K562 (cell line): Measurements from ENCODE around the gene TSPYL4. TPM values are rescaled to one million over a fixed set of nuclear protein-coding genes. Genes with fewer than 3 reads are reported as not detected.

Source experiments
- CCNT2 ChIP-seq: IDR thresholded peaks from 2 replicates; pipeline ENCODE4 v1.6.1; 2011; ENCODE audit warnings: borderline replicate concordance, low read depth, mild to moderate bottlenecking, moderate library complexity, mixed read lengths, low read length; ENCODE audit not compliant: insufficient read length; ENCODE audit errors: extremely low read depth
- CEBPZ ChIP-seq: fragments of 150-350 bp; IDR thresholded peaks from 2 replicates; pipeline ENCODE4 v1.6.1; 2014; ENCODE audit warnings: low read depth, mild to moderate bottlenecking, low read length, borderline replicate concordance
- E2F6 ChIP-seq, 2 experiments: IDR thresholded peaks; 2 replicates each; pipeline ENCODE4 v1.6.1; 2011; ENCODE audit warnings: borderline replicate concordance in 1 of 2, control low read depth in 1 of 2, low read depth in 1 of 2, low read length in 1 of 2, mild to moderate bottlenecking in 1 of 2, mixed read lengths in 1 of 2, moderate library complexity in 1 of 2; ENCODE audit not compliant: insufficient read depth in 1 of 2, insufficient read length in 1 of 2, poor library complexity in 1 of 2, severe bottlenecking in 1 of 2; ENCODE audit errors: extremely low read depth in 1 of 2
- EHMT2 ChIP-seq: fragments of 450-650 bp; IDR thresholded peaks from 2 replicates; pipeline ENCODE4 v1.6.1; 2018; ENCODE audit warnings: antibody characterized with exemption
- HDAC1 ChIP-seq, 2 experiments: fragments of 450-650 bp; IDR thresholded peaks; 2 replicates each; pipeline ENCODE4 v1.6.1; 2016 to 2017; ENCODE audit warnings: inconsistent platforms in 1 of 2, mild to moderate bottlenecking in 1 of 2, moderate library complexity in 1 of 2
- L3MBTL2 ChIP-seq: fragments of 450-650 bp; IDR thresholded peaks from 2 replicates; pipeline ENCODE4 v1.6.1; 2016; ENCODE audit warnings: mild to moderate bottlenecking, moderate library complexity
- LARP7 ChIP-seq: fragments of 450-650 bp; IDR thresholded peaks from 2 replicates; pipeline ENCODE4 v1.6.1; 2016
- MECOM ChIP-seq: fragments of 250-450 bp; sonication (Bioruptor Pico); IDR thresholded peaks from 2 replicates; pipeline ENCODE4 v1.8.0; 2022; ENCODE audit warnings: inconsistent platforms
- MEF2D ChIP-seq: conservative IDR thresholded peaks from 2 replicates; pipeline ENCODE4 v1.6.1; 2016; ENCODE audit warnings: low read depth, missing genetic modification characterization, missing compliant biosample characterization
- MYC ChIP-seq, 2 experiments: fragments of 250-450 bp in 1 of 2; sonication (Bioruptor Pico) in 1 of 2; IDR thresholded peaks; 2 replicates each; pipeline versions ENCODE4 v1.5.1 to v1.6.1; 2012 to 2021; ENCODE audit warnings: low read depth in 2 of 2, borderline replicate concordance in 1 of 2, improper control_type of control experiment in 1 of 2, low read length in 1 of 2, mild to moderate bottlenecking in 1 of 2, moderate library complexity in 1 of 2
- NCOA2 ChIP-seq, 2 experiments: fragments of 450-650 bp; IDR thresholded peaks; 2 replicates each; pipeline ENCODE4 v1.6.1; 2018; ENCODE audit warnings: mild to moderate bottlenecking in 2 of 2, moderate library complexity in 1 of 2; ENCODE audit not compliant: partially characterized antibody in 2 of 2
- PRDM10 ChIP-seq: fragments of 450-650 bp; IDR thresholded peaks from 2 replicates; pipeline ENCODE4 v1.6.1; 2018; ENCODE audit not compliant: partially characterized antibody
- SIN3B ChIP-seq: fragments of 450-650 bp; IDR thresholded peaks from 2 replicates; pipeline ENCODE4 v1.6.1; 2017; ENCODE audit warnings: low read depth, mild to moderate bottlenecking, moderate library complexity
- ZBTB17 ChIP-seq: fragments of 450-650 bp; formaldehyde crosslinking; IDR thresholded peaks from 2 replicates; pipeline ENCODE4 v1.4.0; 2020; ENCODE audit warnings: mild to moderate bottlenecking
- ZNF121 ChIP-seq: sonication (generic); formaldehyde crosslinking; conservative IDR thresholded peaks from 2 replicates; pipeline ENCODE4 v1.8.0; 2022; ENCODE audit warnings: missing genetic modification reagents
- polyA plus RNA-seq, 8 experiments: library from polyadenylated mRNA; depleted of rRNA in 4 of 8; stranded (reverse) in 5 of 8; unstranded in 3 of 8; fragments of >200 nt; fragmentation: Nextera tagmentation in 2 of 8; fragmentation: Illumina TruSeq in 1 of 8; extraction: Ambion mirVana in 2 of 8; extraction: Trizol in 1 of 8; gene quantifications; 2 replicates each; pipeline versions ENCODE4 v1.2.1 to v1.2.3, GENCODE V29; 2011 to 2014; ENCODE audit warnings: inconsistent platforms in 1 of 8, missing spikeins in 1 of 8
- total RNA-seq, 7 experiments: library from RNA; depleted of rRNA in 6 of 7; stranded (reverse); fragments of >200 nt in 6 of 7; fragmentation: Illumina TruSeq in 2 of 7; extraction: Trizol in 2 of 7; gene quantifications; 2 replicates each; pipeline versions ENCODE4 v1.2.1 to v1.2.3, GENCODE V29; 2011 to 2021; ENCODE audit warnings: low replicate concordance in 1 of 7

TSPYL4 gene
- total and polyA plus RNA-seq, 9 of the 15 experiments (the other 6 are each of a cell fraction or from before 2014, with no cell fraction given) = 0.69 to 18.0 (median 9.1) TPM

- TF ChIP-seq E2F6 (IDR thresholded peaks at IDR 0.05; ENCODE audit: borderline replicate concordance in 1 of 2, extremely low read depth in 1 of 2, insufficient read depth in 1 of 2, insufficient read length in 1 of 2, low read depth in 1 of 2, low read length in 1 of 2, poor library complexity in 1 of 2, severe bottlenecking in 1 of 2) = peak; percentile 76 to 81
- TF ChIP-seq CCNT2 = no peak
- TF ChIP-seq MECOM (CRISPR knock-in tag) = no peak
- 0 out of 2 replicates have a peak, but pooled peaks have one; percentile 21 for TF ChIP-seq EHMT2
- no peak for TF ChIP-seq NCOA2 (IDR thresholded peaks at IDR 0.05; ENCODE audit: partially characterized antibody in 2 of 2)
- peak; percentile 24; the same call in 1 of the 2 replicates for TF ChIP-seq MYC (IDR thresholded peaks at IDR 0.05; ENCODE audit: low read depth, low read length)
- TF ChIP-seq MYC (CRISPR knock-in tag; IDR thresholded peaks at IDR 0.05; ENCODE audit: borderline replicate concordance, low read depth) = no peak
- TF ChIP-seq L3MBTL2 = peak; percentile 46; the same call in 1 of the 2 replicates
- TF ChIP-seq CEBPZ = no peak
- TF ChIP-seq PRDM10 = no peak
- TF ChIP-seq HDAC1 (IDR thresholded peaks at IDR 0.05) = peak in 1 of 2 experiments; percentile 59; a peak in 1 of 4 replicates
- TF ChIP-seq LARP7 = 0 out of 2 replicates have a peak, but pooled peaks have one; percentile 49
- peak; percentile 53; the same call in 1 of the 2 replicates for TF ChIP-seq SIN3B
- TF ChIP-seq MEF2D = no peak
- TF ChIP-seq ZNF121 = no peak
- 0 out of 2 replicates have a peak, but pooled peaks have one; percentile 9 for TF ChIP-seq ZBTB17 (CRISPR knock-in tag)
These were observed 729 bp downstream of the TSPYL4 start (continued) for GRCh38 chr6:116253188-116253504.
